H1 (cell line): ENCODE results near the gene RNPS1. TPM values are rescaled to one million over a fixed set of nuclear protein-coding genes. Genes with fewer than 3 reads are reported as not detected.
A peak's percentile ranks its signal among the peaks of the same experiment; 100 is the strongest.

Experiments used
- CTCF ChIA-PET: fragments of 300-600 bp; sonication (Branson Sonifier 250); formaldehyde crosslinking; loops from one replicate; lab custom pipeline; 2021; ENCODE audit not compliant: partially characterized antibody; lab: Charles Lee
- POLR2A ChIA-PET: fragments of 300-600 bp; sonication (Branson Sonifier 250); formaldehyde crosslinking; loops from one replicate; lab custom pipeline; 2021; ENCODE audit warnings: inconsistent platforms; ENCODE audit not compliant: partially characterized antibody; lab: Charles Lee
- DNase-seq, 2 experiments: peaks; one replicate each; pipeline versions ENCODE4 v3.0.0 to v3.0.0-alpha.2; 2010 to 2022; ENCODE audit warnings: low spot score in 2 of 2, low read depth in 1 of 2, mixed read lengths in 1 of 2
- FAIRE-seq: peaks from 2 replicates; lab custom pipeline; 2011; peaks lifted over from hg19 to GRCh38; lab: Jason Lieb, UNC
- H2AFZ ChIP-seq: 2 replicates; pipeline ENCODE4 v1.8.1; 2012; ENCODE audit warnings: low read length, inconsistent platforms
- H2AK5ac ChIP-seq: 2 replicates; pipeline ENCODE4 v1.6.1; 2013; ENCODE audit warnings: low read depth, low read length
- H2BK120ac ChIP-seq: replicated peaks from 2 replicates; pipeline ENCODE3; 2013; ENCODE audit warnings: low read depth, low read length, inconsistent platforms
- H2BK12ac ChIP-seq: 2 replicates; pipeline ENCODE4 v1.6.1; 2013; ENCODE audit warnings: low read depth, low read length
- H2BK15ac ChIP-seq: 2 replicates; pipeline ENCODE4 v1.6.1; 2013; ENCODE audit warnings: low read length
- H2BK20ac ChIP-seq: 2 replicates; pipeline ENCODE4 v1.6.1; 2013; ENCODE audit warnings: low read length
- H2BK5ac ChIP-seq: 2 replicates; pipeline ENCODE4 v1.6.1; 2013; ENCODE audit warnings: low read depth, low read length
- H3K14ac ChIP-seq: 2 replicates; pipeline ENCODE4 v1.6.1; 2013; ENCODE audit warnings: inconsistent platforms; ENCODE audit not compliant: insufficient read length
- H3K18ac ChIP-seq: 2 replicates; pipeline ENCODE4 v1.6.1; 2013; ENCODE audit warnings: low read length; ENCODE audit errors: extremely low read depth
- H3K23ac ChIP-seq: 2 replicates; pipeline ENCODE4 v1.6.1; 2013; ENCODE audit warnings: inconsistent platforms; ENCODE audit not compliant: insufficient read length
- H3K23me2 ChIP-seq: 2 replicates; pipeline ENCODE4 v1.6.1; 2013; ENCODE audit warnings: low read depth, low read length
- H3K27ac ChIP-seq: 2 replicates; pipeline ENCODE4 v1.6.1; 2011; ENCODE audit warnings: low read depth, low read length, inconsistent platforms
- H3K27me3 ChIP-seq, 4 experiments: replicated peaks in 1 of 4; 1 replicate in 1 of 4; 2 replicates in 3 of 4; pipeline versions ENCODE4 v1.6.1 to v1.8.1; 2011 to 2013; ENCODE audit warnings: low read length in 3 of 4, mild to moderate bottlenecking in 3 of 4, inconsistent platforms in 2 of 4, mixed read lengths in 2 of 4, moderate library complexity in 1 of 4; ENCODE audit not compliant: control insufficient read depth in 3 of 4, insufficient read depth in 3 of 4; ENCODE audit errors: extremely low read depth in 1 of 4
- H3K36me3 ChIP-seq, 4 experiments: 2 replicates each; pipeline versions ENCODE4 v1.6.1 to v1.8.1; 2011 to 2013; ENCODE audit warnings: mild to moderate bottlenecking in 4 of 4, low read length in 3 of 4, moderate library complexity in 2 of 4, control low read depth in 1 of 4, inconsistent platforms in 1 of 4; ENCODE audit not compliant: insufficient read depth in 4 of 4, control insufficient read depth in 2 of 4
- H3K4ac ChIP-seq: replicated peaks from 2 replicates; pipeline ENCODE3; 2013; ENCODE audit warnings: low read length, low read depth, mixed read lengths, inconsistent platforms; ENCODE audit not compliant: insufficient read length
- H3K4me1 ChIP-seq, 4 experiments: replicated peaks in 1 of 4; 1 replicate in 1 of 4; 2 replicates in 3 of 4; pipeline versions ENCODE4 v1.6.1 to v1.8.1; 2011 to 2013; ENCODE audit warnings: low read length in 3 of 4, inconsistent platforms in 2 of 4, mixed read lengths in 1 of 4; ENCODE audit not compliant: insufficient read depth in 4 of 4, control insufficient read depth in 3 of 4
- H3K4me2 ChIP-seq, 2 experiments: 2 replicates each; pipeline versions ENCODE4 v1.6.1 to v1.8.1; 2011 to 2013; ENCODE audit warnings: low read depth in 2 of 2, low read length in 2 of 2, control low read depth in 1 of 2, inconsistent platforms in 1 of 2, mild to moderate bottlenecking in 1 of 2; ENCODE audit not compliant: insufficient read depth in 1 of 2
- H3K4me3 ChIP-seq, 4 experiments: fragments of 200-600, 300-600 bp in 1 of 4; sonication (generic), shearing (Covaris generic), sonication (Bioruptor Twin) in 1 of 4; 2 replicates each; pipeline versions ENCODE4 v1.5.1 to v1.8.1; 2011 to 2016; ENCODE audit warnings: low read length in 4 of 4, low read depth in 3 of 4, control low read depth in 2 of 4, inconsistent platforms in 2 of 4, mild to moderate bottlenecking in 2 of 4, mixed read lengths in 1 of 4, moderate library complexity in 1 of 4; ENCODE audit not compliant: insufficient read depth in 2 of 4; ENCODE audit errors: extremely low read depth in 1 of 4
- H3K56ac ChIP-seq: replicated peaks from 2 replicates; pipeline ENCODE3; 2013; ENCODE audit warnings: low read depth, mild to moderate bottlenecking, mixed read lengths, low read length, inconsistent platforms; ENCODE audit not compliant: insufficient read length
- H3K79me1 ChIP-seq: 2 replicates; pipeline ENCODE4 v1.6.1; 2013; ENCODE audit warnings: low read depth, low read length, control low read depth
- H3K79me2 ChIP-seq, 2 experiments: 2 replicates each; pipeline versions ENCODE4 v1.6.1 to v1.8.1; 2012 to 2013; ENCODE audit warnings: low read length in 2 of 2, mild to moderate bottlenecking in 2 of 2, inconsistent platforms in 1 of 2; ENCODE audit not compliant: insufficient read depth in 2 of 2, control insufficient read depth in 1 of 2
- H3K9ac ChIP-seq, 4 experiments: replicated peaks in 1 of 4; 1 replicate in 1 of 4; 2 replicates in 3 of 4; pipeline versions ENCODE4 v1.6.1 to v1.8.1; 2011 to 2013; ENCODE audit warnings: low read depth in 3 of 4, low read length in 3 of 4, control low read depth in 2 of 4, mild to moderate bottlenecking in 2 of 4, moderate library complexity in 2 of 4, inconsistent platforms in 1 of 4; ENCODE audit errors: extremely low read depth in 1 of 4
- H3K9me3 ChIP-seq, 2 experiments: 2 replicates each; pipeline versions ENCODE4 v1.6.1 to v1.8.1; 2012 to 2013; ENCODE audit warnings: mild to moderate bottlenecking in 2 of 2, moderate library complexity in 2 of 2, control low read depth in 1 of 2, inconsistent platforms in 1 of 2, low read depth in 1 of 2, low read length in 1 of 2, mixed read lengths in 1 of 2; ENCODE audit not compliant: insufficient read depth in 2 of 2
- H4K20me1 ChIP-seq, 2 experiments: replicated peaks in 1 of 2; 2 replicates each; pipeline versions ENCODE3 to v1.8.1; 2011 to 2013; ENCODE audit warnings: inconsistent platforms in 2 of 2, low read length in 2 of 2, mild to moderate bottlenecking in 1 of 2; ENCODE audit not compliant: insufficient read depth in 2 of 2, control insufficient read depth in 1 of 2
- H4K5ac ChIP-seq: 2 replicates; pipeline ENCODE4 v1.6.1; 2013; ENCODE audit warnings: low read length, low read depth, mixed read lengths, inconsistent platforms; ENCODE audit not compliant: insufficient read length
- H4K8ac ChIP-seq: 2 replicates; pipeline ENCODE4 v1.8.0; 2013; ENCODE audit warnings: mild to moderate bottlenecking, moderate library complexity, low read length, inconsistent platforms; ENCODE audit not compliant: insufficient read depth; ENCODE audit errors: extremely low read depth
- H4K91ac ChIP-seq: replicated peaks from 2 replicates; pipeline ENCODE3; 2013; ENCODE audit warnings: low read length, mixed read lengths, inconsistent platforms; ENCODE audit not compliant: insufficient read length
- CBX5 ChIP-seq: fragments of 300-800, 300-1000 bp; sonication (generic); IDR thresholded peaks from 2 replicates; pipeline ENCODE4 v1.7.1; 2016; ENCODE audit warnings: antibody characterized with exemption, low read length, low read depth
- CTBP2 ChIP-seq: IDR thresholded peaks from 2 replicates; pipeline ENCODE4 v1.7.0; 2011; ENCODE audit warnings: borderline replicate concordance, mild to moderate bottlenecking, moderate library complexity, mixed read lengths, low read length; ENCODE audit not compliant: insufficient read depth, insufficient read length
- EZH2 ChIP-seq: fragments of 200-600 bp; sonication (generic); IDR thresholded peaks from 2 replicates; pipeline ENCODE4 v1.7.1; 2012; ENCODE audit warnings: low read depth, mild to moderate bottlenecking, moderate library complexity, low read length, inconsistent platforms; ENCODE audit not compliant: severe bottlenecking
- FOSL1 ChIP-seq: IDR thresholded peaks from 2 replicates; pipeline ENCODE4 v1.6.1; 2011; ENCODE audit warnings: mild to moderate bottlenecking, low read depth, low read length, moderate library complexity; ENCODE audit not compliant: insufficient read depth
- JUN ChIP-seq: IDR thresholded peaks from 2 replicates; pipeline ENCODE4 v1.6.1; 2011; ENCODE audit warnings: low read depth, mild to moderate bottlenecking, improper control_type of control experiment, low read length
- MAFK ChIP-seq: IDR thresholded peaks from 2 replicates; pipeline ENCODE4 v1.6.1; 2012; ENCODE audit warnings: low read depth, mild to moderate bottlenecking, improper control_type of control experiment, low read length
- POU5F1 ChIP-seq: IDR thresholded peaks from 2 replicates; pipeline ENCODE4 v1.6.1; 2011; ENCODE audit warnings: low read depth, mild to moderate bottlenecking, low read length, moderate library complexity
- RNF2 ChIP-seq: fragments of 200-900, 300-1000 bp; sonication (generic); IDR thresholded peaks from 2 replicates; pipeline ENCODE4 v1.7.1; 2016; ENCODE audit warnings: borderline replicate concordance, low read depth, mild to moderate bottlenecking, antibody characterized with exemption, low read length; ENCODE audit not compliant: poor library complexity, severe bottlenecking; ENCODE audit errors: missing control alignments
- SIN3A ChIP-seq, 2 experiments: IDR thresholded peaks in 1 of 2; conservative IDR thresholded peaks in 1 of 2; 2 replicates each; pipeline ENCODE4 v1.6.1; 2011 to 2012; ENCODE audit warnings: low read length in 2 of 2, improper control_type of control experiment in 1 of 2, low read depth in 1 of 2, mild to moderate bottlenecking in 1 of 2
- SUZ12 ChIP-seq: fragments of 200-600 bp; sonication (generic); IDR thresholded peaks from 2 replicates; pipeline ENCODE4 v1.6.1; 2012; ENCODE audit warnings: mild to moderate bottlenecking, inconsistent platforms, low read length, moderate library complexity, mixed read lengths
- TAF1 ChIP-seq: IDR thresholded peaks from 2 replicates; pipeline ENCODE4 v1.6.1; 2011; ENCODE audit warnings: mild to moderate bottlenecking, low read depth, low read length
- ZNF274 ChIP-seq: IDR thresholded peaks from 2 replicates; pipeline ENCODE4 v1.7.0; 2012; ENCODE audit warnings: low read length, borderline replicate concordance; ENCODE audit errors: extremely low read depth
- WGBS, 2 experiments: shearing (Covaris generic) in 1 of 2; methylation state at CpG; one replicate each; pipeline versions ENCODE4 v1.1.6 to v1.1.7; 2013 to 2015; ENCODE audit warnings: low lambda C conversion rate in 2 of 2, mixed read lengths in 2 of 2, inconsistent platforms in 1 of 2, low coverage in 1 of 2, missing lambda C conversion rate in 1 of 2; ENCODE audit not compliant: insufficient replicate concordance in 2 of 2, insufficient coverage in 1 of 2, insufficient read length in 1 of 2; ENCODE audit errors: extremely low coverage in 1 of 2, missing lambda C conversion rate in 1 of 2; 5-methylcytosine and 5-hydroxymethylcytosine counted together
- polyA plus RNA-seq, 7 experiments: library from polyadenylated mRNA; depleted of rRNA in 3 of 7; stranded (reverse) in 5 of 7; unstranded in 2 of 7; fragments of >200 nt in 5 of 7; fragments of 200-250 nt in 2 of 7; gene quantifications; 1 replicate in 5 of 7; 2 replicates in 1 of 7; 4 replicates in 1 of 7; pipeline versions ENCODE4 v1.2.1 to v1.2.3, GENCODE V29; 2011 to 2013; ENCODE audit warnings: missing spikeins in 2 of 7, mixed read lengths in 2 of 7
- total RNA-seq: library from RNA; stranded (reverse); fragmentation: NEBNext Ultra II Directional; extraction: Animal tissue kit (Norgen Biotek cat#: 25700); gene quantifications from 2 replicates; pipeline ENCODE4 v1.2.1, GENCODE V29; 2021

The RNPS1 gene
- total and polyA plus RNA-seq, 2 of the 8 experiments (the other 6 are each of a cell fraction or from before 2014, with no cell fraction given), result 330 to 350 TPM

DNA sequence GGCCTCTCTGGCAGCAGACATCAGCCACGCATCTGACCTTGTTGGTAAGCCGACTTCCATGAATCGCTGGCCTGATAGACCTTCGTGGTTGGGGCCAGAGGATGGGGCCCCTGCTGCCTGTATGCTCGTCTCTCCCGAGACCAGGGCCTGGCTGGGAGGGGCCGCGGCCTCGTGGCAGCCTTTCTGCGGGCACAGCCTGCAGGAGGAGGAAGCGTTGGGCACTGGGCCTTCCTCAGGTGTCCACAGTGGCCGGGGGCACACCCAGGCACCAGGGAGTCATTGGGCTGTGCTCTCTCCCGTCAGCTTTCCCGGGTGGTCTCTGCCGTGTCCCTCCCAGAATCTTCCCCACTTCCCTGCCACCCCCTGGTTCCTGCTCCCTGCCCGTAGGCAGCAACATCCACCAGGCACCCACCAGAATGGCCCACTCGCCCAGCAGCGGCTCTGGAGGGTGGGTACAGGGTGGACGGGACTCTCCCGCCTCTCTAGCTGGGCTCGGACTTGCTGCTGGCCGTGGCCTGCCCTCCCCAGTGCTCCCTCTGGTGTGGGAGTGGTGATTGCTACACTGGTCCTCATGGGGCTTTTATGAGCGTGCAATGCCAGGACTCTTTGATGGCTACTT lies 38.2 kb downstream of the RNPS1 start:
- H3K4me1 ChIP-seq, result no peaks in the 10 kb centered on the region
- H3K79me1 ChIP-seq, result peaks cover 3% of the 10 kb centered on the region; the same call in 1 of the 2 replicates
- H3K4ac ChIP-seq, result no peak overlapping the region
- H3K27ac ChIP-seq, result no peak overlapping the region
- H4K8ac ChIP-seq, result 0 out of 2 replicates have a peak overlapping the region, but pooled peaks have one; percentile 25
- no peak overlapping the region for H2BK12ac ChIP-seq
- DNase-seq, result no peak
- no peaks in the 10 kb centered on the region for H3K27me3 ChIP-seq
- H3K23me2 ChIP-seq, result no peaks in the 10 kb centered on the region
- no peak overlapping the region for H3K23ac ChIP-seq
- no peak overlapping the region for H2BK15ac ChIP-seq
- no peak overlapping the region for H3K4me2 ChIP-seq
- no peak overlapping the region for H3K4me3 ChIP-seq
- ChIA-PET POLR2A (interaction anchor here (1.3 to 6.7 kb wide), 4 partner anchors 9 to 61 kb away, joined by 4 to 37 read pairs (median 20); partner anchors contain the start of gene BRICD5), CTCF (no interaction called here)
- H4K91ac ChIP-seq, result no peak overlapping the region
- WGBS, 2 experiments, result 92% methylated on average over 23 of the region's 23 CpGs; no CpG with 5 or more reads in 1 of the 2 experiments
- peaks cover 9 to 19% of the 10 kb centered on the region in 2 experiments for H4K20me1 ChIP-seq
- peaks cover 3 to 21% of the 10 kb centered on the region in 2 experiments; a peak in 2 of 4 replicates for H3K79me2 ChIP-seq
- no peak overlapping the region for H3K56ac ChIP-seq
- H3K9ac ChIP-seq, result no peak overlapping the region
- no peak overlapping the region for H2BK5ac ChIP-seq
- no peaks in the 10 kb centered on the region for H3K9me3 ChIP-seq
- H4K5ac ChIP-seq, result no peak overlapping the region
- no peak overlapping the region for H3K14ac ChIP-seq
- no peak overlapping the region for H2BK120ac ChIP-seq
- peaks cover 0 to 46% (median 4%) of the 10 kb centered on the region in 4 experiments; a peak in 5 of 8 replicates for H3K36me3 ChIP-seq
- H2BK20ac ChIP-seq, result no peak overlapping the region
- FAIRE-seq, result no peak
- H2AFZ ChIP-seq, result no peak overlapping the region
- no peak overlapping the region for H2AK5ac ChIP-seq
- H3K18ac ChIP-seq, result no peak overlapping the region
- TF ChIP-seq RNF2, result no peak
- no peak for TF ChIP-seq CTBP2
- no peak for TF ChIP-seq JUN
- no peak for TF ChIP-seq SUZ12
- no peak for TF ChIP-seq MAFK
- TF ChIP-seq TAF1, result no peak
- no peak for TF ChIP-seq ZNF274
- no peak for TF ChIP-seq EZH2
- TF ChIP-seq CBX5, result no peak
- TF ChIP-seq SIN3A (conservative IDR thresholded peaks at IDR 0.05 in 1 of 2, IDR thresholded peaks at IDR 0.05 in 1 of 2; ENCODE audit: low read depth in 1 of 2, low read length in 2 of 2), result no peak
- TF ChIP-seq FOSL1, result no peak
- no peak for TF ChIP-seq POU5F1
